Thoracic aorta (tissue), 2 donors: ENCODE measurements around the gene TIMP3. TPM values are rescaled to one million over a fixed set of nuclear protein-coding genes. Genes with fewer than 3 reads are reported as not detected.
A peak's percentile ranks its signal among the peaks of the same experiment; 100 is the strongest.

Source experiments
- ATAC-seq: fragments of 150-250 bp; one replicate; pipeline ENCODE4 v1.8.0; 2017; ENCODE audit warnings: low read depth; ENCODE audit not compliant: insufficient number of reproducible peaks, low FRiP score
- DNase-seq: peaks from one replicate; pipeline ENCODE4 v3.0.0-alpha.2; 2020; ENCODE audit warnings: low spot score
- H3K27ac ChIP-seq, 2 donors: fragments of 200-600 bp; sonication (generic); 1 replicate in 1 of 2; 2 replicates in 1 of 2; pipeline ENCODE4 v1.5.1; 2016; ENCODE audit warnings: mild to moderate bottlenecking in 2 of 2, moderate library complexity in 2 of 2
- H3K27me3 ChIP-seq: fragments of 200-600 bp; sonication (generic); replicated peaks from 2 replicates; pipeline ENCODE4 v1.6.0; 2016; ENCODE audit warnings: mild to moderate bottlenecking; ENCODE audit not compliant: insufficient read depth
- H3K36me3 ChIP-seq: fragments of 200-600 bp; sonication (generic); one replicate; pipeline ENCODE4 v1.5.1; 2016
- H3K4me1 ChIP-seq, 2 donors: fragments of 200-600 bp; sonication (generic); 1 replicate in 1 of 2; 2 replicates in 1 of 2; pipeline versions ENCODE4 v1.5.1 to v1.6.0; 2016; ENCODE audit warnings: low read depth in 2 of 2, mild to moderate bottlenecking in 1 of 2; ENCODE audit not compliant: control insufficient read depth in 1 of 2
- H3K4me3 ChIP-seq: fragments of 200-600 bp; sonication (generic); 2 replicates; pipeline ENCODE4 v1.5.1; 2016; ENCODE audit warnings: mild to moderate bottlenecking
- H3K9me3 ChIP-seq: fragments of 200-600 bp; sonication (generic); 2 replicates; pipeline ENCODE4 v1.5.1; 2016
- total RNA-seq, 2 donors: library from RNA; depleted of rRNA; stranded (reverse); fragments of >200 nt; gene quantifications; one replicate each; pipeline versions ENCODE4 v1.1.0 to v1.2.3, GENCODE V29; 2016
- TF ChIP-seq, protein P1 (sequence below): fragments of 200-600 bp; sonication (generic); IDR thresholded peaks from one replicate; pipeline ENCODE4 v1.5.1; 2019; ENCODE audit warnings: antibody characterized with exemption

Gene TIMP3
- total RNA-seq, 2 donors from 2014 or later, result 471 to 756 TPM

DNA sequence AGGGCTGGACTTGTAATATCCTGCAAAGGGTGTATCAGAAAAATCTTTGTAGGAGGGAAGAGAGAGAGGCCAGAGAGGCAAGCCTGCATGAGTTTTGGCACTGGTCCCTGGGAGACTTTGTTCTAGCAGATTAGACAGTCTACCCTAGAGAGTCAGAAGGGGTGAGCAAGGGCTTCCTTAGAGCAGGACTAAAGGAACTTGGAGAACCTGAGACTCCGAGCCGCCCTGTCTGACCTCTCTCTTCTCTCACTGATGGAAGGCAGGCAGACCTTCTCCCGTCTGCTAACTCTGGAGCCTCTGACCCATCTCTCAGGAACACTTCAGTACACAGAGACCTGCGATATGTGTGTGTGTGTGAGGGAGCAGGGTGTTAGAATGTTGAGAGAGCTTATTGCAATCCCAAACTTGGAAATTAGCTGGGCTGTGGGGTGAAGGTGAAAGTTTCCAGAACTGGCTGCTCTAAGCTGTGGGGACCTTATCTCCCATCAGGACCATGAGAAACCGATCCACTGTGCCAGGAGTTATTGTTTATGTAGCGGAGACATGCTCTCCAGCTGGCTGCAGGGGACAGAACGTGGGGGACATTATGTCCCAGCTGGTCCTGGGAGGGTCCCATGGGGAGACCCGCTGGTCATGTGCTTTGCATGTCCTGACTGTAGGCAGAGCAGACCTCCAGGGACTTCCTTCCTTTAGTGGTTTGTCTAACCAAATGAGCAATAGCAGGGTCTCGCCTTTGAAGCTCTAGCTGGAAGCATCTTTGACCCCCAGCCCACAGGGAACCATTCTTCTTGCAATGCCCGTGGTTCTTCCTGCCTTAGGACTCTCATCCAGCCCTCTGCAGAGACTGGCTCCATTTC, 51.1 kb downstream of the TIMP3 start:
- Histone ChIP-seq H3K36me3 (peaks cover 9% of the 10 kb centered on the region), H3K4me3 (peak overlapping the region; percentile 22), H3K9me3 (no peaks in the 10 kb centered on the region)

DNA sequence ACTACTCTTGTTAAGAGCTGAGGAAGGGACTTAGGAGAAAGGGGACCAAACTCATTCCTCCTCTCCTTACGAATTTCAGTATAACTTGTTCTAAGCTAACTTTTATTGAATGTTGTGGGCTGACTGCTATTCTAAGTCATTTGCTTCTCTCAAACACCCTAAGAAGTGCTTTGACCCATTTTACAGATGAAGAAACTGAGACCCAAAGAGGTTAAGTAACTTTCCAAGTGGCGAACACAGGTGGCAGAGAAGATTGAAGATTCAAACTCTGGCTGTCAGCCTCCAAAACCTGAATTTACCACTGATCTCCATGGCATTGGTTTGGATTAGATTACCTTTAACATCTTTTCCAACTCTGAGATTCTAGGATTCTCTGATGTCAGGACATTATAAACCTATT, 52.2 kb downstream of the TIMP3 start:
- peak overlapping the region; percentile 81 to 83 for H3K27ac ChIP-seq
- no peak for ATAC-seq

More for the DNA sequence above, 51.1 kb downstream of the TIMP3 start:
- Histone ChIP-seq H3K4me1 (peaks cover 37 to 74% of the 10 kb centered on the region in 2 donors), H3K27ac (peak overlapping the region; percentile 81 to 83), H3K27me3 (no peaks in the 10 kb centered on the region)
- DNase-seq (peak; percentile 40), ATAC-seq (no peak)
- TF ChIP-seq, protein P1, sequence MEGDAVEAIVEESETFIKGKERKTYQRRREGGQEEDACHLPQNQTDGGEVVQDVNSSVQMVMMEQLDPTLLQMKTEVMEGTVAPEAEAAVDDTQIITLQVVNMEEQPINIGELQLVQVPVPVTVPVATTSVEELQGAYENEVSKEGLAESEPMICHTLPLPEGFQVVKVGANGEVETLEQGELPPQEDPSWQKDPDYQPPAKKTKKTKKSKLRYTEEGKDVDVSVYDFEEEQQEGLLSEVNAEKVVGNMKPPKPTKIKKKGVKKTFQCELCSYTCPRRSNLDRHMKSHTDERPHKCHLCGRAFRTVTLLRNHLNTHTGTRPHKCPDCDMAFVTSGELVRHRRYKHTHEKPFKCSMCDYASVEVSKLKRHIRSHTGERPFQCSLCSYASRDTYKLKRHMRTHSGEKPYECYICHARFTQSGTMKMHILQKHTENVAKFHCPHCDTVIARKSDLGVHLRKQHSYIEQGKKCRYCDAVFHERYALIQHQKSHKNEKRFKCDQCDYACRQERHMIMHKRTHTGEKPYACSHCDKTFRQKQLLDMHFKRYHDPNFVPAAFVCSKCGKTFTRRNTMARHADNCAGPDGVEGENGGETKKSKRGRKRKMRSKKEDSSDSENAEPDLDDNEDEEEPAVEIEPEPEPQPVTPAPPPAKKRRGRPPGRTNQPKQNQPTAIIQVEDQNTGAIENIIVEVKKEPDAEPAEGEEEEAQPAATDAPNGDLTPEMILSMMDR, result no peak

DNA sequence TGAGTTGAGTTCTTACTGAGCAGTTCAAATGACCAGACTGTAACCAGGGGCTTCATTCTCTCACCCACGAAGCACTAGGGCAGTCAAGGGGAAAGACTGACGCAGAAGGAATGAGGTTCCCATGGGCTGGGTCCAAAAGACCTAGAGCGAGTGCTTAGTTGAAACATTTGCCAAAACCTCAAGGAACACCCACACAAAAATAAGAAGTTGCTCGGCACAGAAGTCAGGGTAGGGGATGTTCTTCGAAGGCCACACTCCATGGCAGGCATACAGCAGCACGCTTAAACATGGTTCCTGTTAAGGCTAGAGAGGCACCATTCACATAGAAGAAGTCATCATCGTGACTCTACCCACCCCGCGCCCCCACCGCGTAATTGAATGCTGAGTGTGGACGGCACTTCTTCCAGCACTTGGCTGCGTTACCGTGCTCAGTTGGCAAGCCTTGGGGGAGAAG, 52.9 kb downstream of the TIMP3 start:
- Histone ChIP-seq H3K27me3 (no peaks in the 10 kb centered on the region), H3K9me3 (no peaks in the 10 kb centered on the region), H3K4me1 (peaks cover 34 to 59% of the 10 kb centered on the region in 2 donors), H3K27ac (peak overlapping the region; percentile 19 to 81), H3K36me3 (peaks cover 27% of the 10 kb centered on the region), H3K4me3 (no peak overlapping the region)
- no peak for ATAC-seq
- TF ChIP-seq, protein P1, result no peak
- DNase-seq, result no peak

More for the DNA sequence above, 52.2 kb downstream of the TIMP3 start:
- H3K9me3 ChIP-seq, result no peaks in the 10 kb centered on the region
- no peak overlapping the region for H3K4me3 ChIP-seq
- TF ChIP-seq, protein P1, result no peak
- H3K36me3 ChIP-seq, result peaks cover 19% of the 10 kb centered on the region
- H3K27me3 ChIP-seq, result no peaks in the 10 kb centered on the region
- DNase-seq, result no peak
- peaks cover 37 to 66% of the 10 kb centered on the region in 2 donors for H3K4me1 ChIP-seq

DNA sequence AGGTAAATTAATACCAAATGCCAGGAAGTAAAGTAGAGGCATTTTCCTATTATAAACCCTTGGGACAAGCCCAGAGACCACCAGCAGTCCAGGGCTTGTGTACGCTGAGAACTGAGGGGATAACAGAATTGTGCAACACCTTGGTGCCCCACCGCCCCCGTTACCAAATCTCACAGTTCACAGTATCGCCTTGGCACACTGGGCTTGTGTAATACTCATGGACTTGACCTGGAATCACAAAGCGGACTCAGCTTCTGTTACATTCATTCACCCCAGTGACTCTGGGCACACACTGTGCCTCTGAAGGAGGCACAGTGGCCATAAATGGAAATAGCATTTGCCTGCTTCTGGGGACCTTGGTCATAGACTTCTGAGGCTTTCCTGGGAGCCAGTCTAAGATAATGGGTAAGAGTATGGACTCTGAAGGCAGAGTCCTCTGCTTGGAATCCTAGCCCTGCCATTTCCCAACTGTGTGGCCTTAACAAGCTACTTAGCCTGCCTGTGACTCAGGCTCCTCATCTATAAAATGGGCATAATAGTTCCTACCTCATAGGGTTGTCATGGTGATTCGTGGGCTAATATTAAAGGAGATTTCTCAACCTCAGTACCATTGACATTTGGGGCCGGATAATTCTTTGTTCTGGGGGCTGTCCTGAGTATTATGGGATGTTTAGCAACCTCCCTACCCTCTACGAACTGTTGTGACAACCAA, 53.7 kb downstream of the TIMP3 start:
- ATAC-seq (no peak), DNase-seq (no peak)
- H3K4me1 ChIP-seq, result peaks cover 28 to 51% of the 10 kb centered on the region in 2 donors
- no peak overlapping the region for H3K4me3 ChIP-seq
- H3K36me3 ChIP-seq, result peaks cover 34% of the 10 kb centered on the region
- no peak overlapping the region for H3K27ac ChIP-seq
- TF ChIP-seq, protein P1, result no peak
- no peaks in the 10 kb centered on the region for H3K27me3 ChIP-seq
- no peaks in the 10 kb centered on the region for H3K9me3 ChIP-seq

DNA sequence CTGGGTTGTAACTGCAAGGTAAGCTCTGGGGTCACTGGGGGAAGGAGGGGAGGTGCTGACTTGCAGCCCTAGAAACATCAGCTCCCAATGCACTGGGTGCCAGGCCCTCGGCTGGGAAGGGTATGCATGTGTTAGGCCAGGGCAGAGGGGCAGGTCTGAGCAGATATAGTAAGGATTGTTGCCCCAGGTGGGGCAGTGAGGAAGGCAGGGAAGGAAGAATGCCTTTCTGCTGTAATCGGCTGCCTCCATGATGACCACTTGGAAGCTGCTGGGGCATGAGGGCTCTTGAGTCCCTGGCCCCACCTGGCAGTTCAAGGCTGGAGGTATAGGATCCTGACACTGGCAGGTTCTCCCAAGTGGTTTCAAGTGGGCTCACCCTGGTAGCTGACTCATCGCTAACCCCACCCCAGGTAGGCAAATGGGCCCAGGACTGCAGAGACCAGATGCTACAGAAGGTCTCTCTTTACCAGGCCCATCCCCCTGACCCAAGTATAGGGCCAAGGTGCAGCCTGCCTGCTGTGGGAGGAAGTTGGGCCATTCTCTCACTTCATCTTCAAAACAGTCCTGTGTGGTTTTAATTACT, 56.7 kb downstream of the TIMP3 start:
- Histone ChIP-seq H3K36me3 (peaks cover 47% of the 10 kb centered on the region), H3K4me3 (no peak overlapping the region), H3K9me3 (no peaks in the 10 kb centered on the region), H3K4me1 (peaks cover 2 to 21% of the 10 kb centered on the region in 2 donors), H3K27ac (no peak overlapping the region), H3K27me3 (no peaks in the 10 kb centered on the region)
- no peak for ATAC-seq
- TF ChIP-seq, protein P1, result no peak
- no peak for DNase-seq
